Smooth muscle cell (in vitro differentiated cells): ENCODE measurements around the gene FAM131A. TPM values are rescaled to one million over a fixed set of nuclear protein-coding genes. Genes with fewer than 3 reads are reported as not detected.
A peak's percentile ranks its signal among the peaks of the same experiment; 100 is the strongest.

ENCODE experiments used
- DNase-seq: peaks from one replicate; lab custom pipeline; 2025; ENCODE audit not compliant: unreplicated experiment; lab: John Stamatoyannopoulos, UW
- H2AFZ ChIP-seq: fragments of 200-600 bp; sonication (generic); 2 replicates; pipeline ENCODE4 v1.6.0; 2016; ENCODE audit warnings: antibody characterized with exemption, low read depth, mild to moderate bottlenecking
- H3F3A ChIP-seq: fragments of 200-600 bp; sonication (generic); 2 replicates; pipeline ENCODE4 v1.6.0; 2017; ENCODE audit warnings: antibody characterized with exemption, low read depth
- H3K27ac ChIP-seq: fragments of 200-600 bp; sonication (generic); 2 replicates; pipeline ENCODE4 v1.5.1; 2016; ENCODE audit warnings: low read depth, mild to moderate bottlenecking
- H3K27me3 ChIP-seq: fragments of 200-600 bp; sonication (generic); 2 replicates; pipeline ENCODE4 v1.6.1; 2016; ENCODE audit warnings: low read depth, mild to moderate bottlenecking
- H3K36me3 ChIP-seq: fragments of 200-600 bp; sonication (generic); 2 replicates; pipeline ENCODE4 v1.5.1; 2016; ENCODE audit warnings: low read depth
- H3K4me1 ChIP-seq: fragments of 200-600 bp; sonication (generic); 2 replicates; pipeline ENCODE4 v1.5.1; 2016; ENCODE audit warnings: low read depth
- H3K4me2 ChIP-seq: fragments of 200-600 bp; sonication (generic); 2 replicates; pipeline ENCODE4 v1.6.0; 2016; ENCODE audit warnings: mild to moderate bottlenecking
- H3K4me3 ChIP-seq: fragments of 200-600 bp; sonication (generic); 2 replicates; pipeline ENCODE4 v1.5.1; 2016; ENCODE audit warnings: mild to moderate bottlenecking
- H3K79me2 ChIP-seq: fragments of 200-600 bp; sonication (generic); 2 replicates; pipeline ENCODE4 v1.6.0; 2016; ENCODE audit warnings: low read depth, mild to moderate bottlenecking
- H3K9ac ChIP-seq: fragments of 200-600 bp; sonication (generic); 2 replicates; pipeline ENCODE4 v1.6.0; 2016; ENCODE audit warnings: low read depth
- H3K9me3 ChIP-seq: fragments of 200-600 bp; sonication (generic); replicated peaks from 2 replicates; pipeline ENCODE4 v1.5.1; 2016; ENCODE audit warnings: low read depth
- H4K20me1 ChIP-seq: fragments of 200-600 bp; sonication (generic); 2 replicates; pipeline ENCODE4 v1.6.0; 2016; ENCODE audit warnings: low read depth
- WGBS: methylation state at CpG from one replicate; pipeline ENCODE4 v1.1.7; 2016; ENCODE audit warnings: low lambda C conversion rate; 5-methylcytosine and 5-hydroxymethylcytosine counted together
- polyA plus RNA-seq: library from polyadenylated mRNA; unstranded; fragments of >200 nt; fragmentation: Nextera tagmentation; extraction: Ambion mirVana; gene quantifications from 2 replicates; pipeline ENCODE4 v1.2.1, GENCODE V29; 2016
- total RNA-seq: library from RNA; depleted of rRNA; stranded (reverse); fragments of >200 nt; gene quantifications from 2 replicates; pipeline ENCODE4 v1.2.3, GENCODE V29; 2014
- TF ChIP-seq, protein P1 (sequence below): fragments of 200-600 bp; sonication (generic); IDR thresholded peaks from 2 replicates; pipeline ENCODE4 v1.5.1; 2017; ENCODE audit warnings: borderline replicate concordance, mild to moderate bottlenecking, antibody characterized with exemption; ENCODE audit not compliant: insufficient read depth, poor library complexity, severe bottlenecking

The FAM131A gene
- total and polyA plus RNA-seq, 2 experiments from 2014 or later = 15.3 to 20.2 TPM

DNA sequence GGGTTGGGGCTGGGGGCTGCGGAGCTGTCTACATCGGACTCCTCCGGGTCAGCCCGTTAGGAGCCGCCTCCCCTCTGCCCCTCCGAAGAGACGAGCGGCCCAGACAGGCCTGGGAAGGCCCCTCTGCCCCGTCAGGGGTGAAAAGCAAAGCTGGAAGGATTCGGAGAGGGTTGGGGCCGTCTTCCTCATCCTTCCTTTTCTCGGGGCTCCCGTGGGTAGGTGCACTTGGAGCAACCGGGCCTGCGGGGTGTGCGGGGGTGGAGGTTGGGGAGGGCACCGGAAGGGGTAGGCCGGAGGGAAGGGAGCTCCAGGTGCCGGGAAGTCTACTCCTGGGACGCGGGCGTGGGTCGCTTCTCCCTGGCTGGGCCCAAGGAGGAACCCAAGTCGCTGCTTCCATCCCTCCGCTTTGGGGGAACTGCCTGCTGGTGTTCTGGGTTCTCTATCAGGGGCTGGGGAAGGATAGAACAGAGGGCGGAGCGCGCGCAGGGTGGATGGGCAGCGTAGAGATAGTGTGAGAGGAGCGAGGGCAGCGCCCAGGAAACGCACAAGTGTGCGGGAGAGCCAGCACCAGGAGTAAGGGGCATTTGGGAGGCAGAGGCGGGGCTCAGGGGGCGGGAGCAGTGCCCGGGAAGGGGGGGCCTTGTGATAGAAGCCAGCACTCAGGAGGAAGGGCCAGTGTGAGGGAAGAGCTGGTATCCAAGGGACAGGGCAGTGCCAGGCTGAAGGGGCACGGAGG is 24.7 kb downstream of the FAM131A start:
- Histone ChIP-seq H2AFZ (peak overlapping the region; percentile 28), H3K4me1 (peaks cover 15% of the 10 kb centered on the region), H4K20me1 (peaks cover 10% of the 10 kb centered on the region), H3K27ac (peak overlapping the region; percentile 98), H3K9ac (peak overlapping the region; percentile 98), H3K36me3 (peaks cover 4% of the 10 kb centered on the region), H3K27me3 (no peaks in the 10 kb centered on the region), H3K4me2 (peak overlapping the region; percentile 92), H3K4me3 (peak overlapping the region; percentile 77), H3K9me3 (no peaks in the 10 kb centered on the region), H3K79me2 (peaks cover 24% of the 10 kb centered on the region), H3F3A (peaks cover 12% of the 10 kb centered on the region)
- WGBS = 0% methylated on average over 24 of the region's 38 CpGs
- DNase-seq = peak; percentile 68
- TF ChIP-seq, protein P1, sequence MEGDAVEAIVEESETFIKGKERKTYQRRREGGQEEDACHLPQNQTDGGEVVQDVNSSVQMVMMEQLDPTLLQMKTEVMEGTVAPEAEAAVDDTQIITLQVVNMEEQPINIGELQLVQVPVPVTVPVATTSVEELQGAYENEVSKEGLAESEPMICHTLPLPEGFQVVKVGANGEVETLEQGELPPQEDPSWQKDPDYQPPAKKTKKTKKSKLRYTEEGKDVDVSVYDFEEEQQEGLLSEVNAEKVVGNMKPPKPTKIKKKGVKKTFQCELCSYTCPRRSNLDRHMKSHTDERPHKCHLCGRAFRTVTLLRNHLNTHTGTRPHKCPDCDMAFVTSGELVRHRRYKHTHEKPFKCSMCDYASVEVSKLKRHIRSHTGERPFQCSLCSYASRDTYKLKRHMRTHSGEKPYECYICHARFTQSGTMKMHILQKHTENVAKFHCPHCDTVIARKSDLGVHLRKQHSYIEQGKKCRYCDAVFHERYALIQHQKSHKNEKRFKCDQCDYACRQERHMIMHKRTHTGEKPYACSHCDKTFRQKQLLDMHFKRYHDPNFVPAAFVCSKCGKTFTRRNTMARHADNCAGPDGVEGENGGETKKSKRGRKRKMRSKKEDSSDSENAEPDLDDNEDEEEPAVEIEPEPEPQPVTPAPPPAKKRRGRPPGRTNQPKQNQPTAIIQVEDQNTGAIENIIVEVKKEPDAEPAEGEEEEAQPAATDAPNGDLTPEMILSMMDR = no peak

GRCh38 chr3:184362668-184363546 is 25.5 kb downstream of the FAM131A start:
- Histone ChIP-seq H3K27ac (peak overlapping the region; percentile 98), H4K20me1 (peaks cover 13% of the 10 kb centered on the region), H3K9me3 (no peaks in the 10 kb centered on the region), H3K4me1 (peaks cover 15% of the 10 kb centered on the region), H3K27me3 (no peaks in the 10 kb centered on the region), H3K79me2 (peaks cover 24% of the 10 kb centered on the region), H3K9ac (peak overlapping the region; percentile 98), H2AFZ (peak overlapping the region; percentile 64), H3K4me3 (peak overlapping the region; percentile 77), H3K36me3 (peaks cover 7% of the 10 kb centered on the region), H3F3A (peaks cover 12% of the 10 kb centered on the region), H3K4me2 (peak overlapping the region; percentile 92)
- DNase-seq = peak; percentile 84
- WGBS = under 1% methylated on average over 54 of the region's 68 CpGs
- TF ChIP-seq, protein P1 = peak; percentile 43

DNA sequence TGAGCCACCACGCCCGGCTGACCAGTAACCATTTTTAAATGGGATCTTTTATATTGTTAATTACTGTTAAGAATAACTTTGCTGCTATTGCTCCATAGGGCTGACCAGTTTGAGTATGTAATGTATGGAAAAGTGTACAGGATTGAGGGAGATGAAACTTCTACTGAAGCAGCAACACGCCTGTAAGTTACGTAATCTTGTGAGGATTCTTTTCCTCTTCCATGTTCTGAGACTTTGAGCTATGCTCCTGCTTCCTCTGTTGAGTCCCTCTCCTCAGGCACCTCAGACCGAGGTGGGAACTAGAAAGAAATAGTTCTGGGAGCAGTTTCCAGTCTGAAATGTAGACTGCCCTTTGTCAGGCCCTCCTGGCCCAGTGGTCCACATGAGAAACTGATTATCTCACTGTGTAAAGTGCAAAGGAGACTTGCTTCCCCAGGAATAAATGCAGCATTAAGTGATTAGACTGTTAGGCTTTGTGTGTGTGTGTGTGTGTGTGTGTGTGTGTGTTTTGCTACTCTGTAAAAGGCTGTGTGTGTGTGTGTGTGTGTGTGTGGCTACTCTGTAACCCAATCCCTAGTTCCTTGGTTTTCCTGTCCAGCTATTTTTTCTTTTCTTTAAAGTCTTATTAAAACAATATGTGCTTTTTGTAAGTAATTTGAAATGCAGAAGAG is 29.4 kb downstream of the FAM131A start:
- Histone ChIP-seq H3K4me1 (peaks cover 7% of the 10 kb centered on the region), H3K4me2 (no peak overlapping the region), H4K20me1 (peaks cover 13% of the 10 kb centered on the region), H2AFZ (no peak overlapping the region), H3K79me2 (peaks cover 18% of the 10 kb centered on the region), H3K27ac (no peak overlapping the region), H3K4me3 (no peak overlapping the region), H3K9me3 (no peaks in the 10 kb centered on the region), H3K27me3 (no peaks in the 10 kb centered on the region), H3K36me3 (peaks cover 7% of the 10 kb centered on the region), H3F3A (peaks cover 15% of the 10 kb centered on the region), H3K9ac (no peak overlapping the region)
- no peak for DNase-seq
- WGBS = 97% methylated on average over 5 of the region's 5 CpGs
- TF ChIP-seq, protein P1 = no peak
